B cell (primary cell): ENCODE measurements around the gene DYNLT1. TPM values are rescaled to one million over a fixed set of nuclear protein-coding genes. Genes with fewer than 3 reads are reported as not detected.

Experiments
- ATAC-seq: fragments of 200-7000 bp; cut with Tn5 transposase; one replicate; pipeline ENCODE4 v1.10.0; 2021; ENCODE audit warnings: low read depth, mild to moderate bottlenecking, moderate number of reproducible peaks, moderate library complexity
- CTCF ChIA-PET: fragments of 350-600 bp; sonication (Branson Sonifier 250); formaldehyde crosslinking; loops from one replicate; lab custom pipeline; 2021; ENCODE audit warnings: antibody characterized with exemption, inconsistent platforms; lab: Charles Lee
- POLR2A ChIA-PET: fragments of 350-600 bp; sonication (Branson Sonifier 250); formaldehyde crosslinking; loops from one replicate; lab custom pipeline; 2021; ENCODE audit warnings: antibody characterized with exemption; lab: Charles Lee
- DNase-seq: peaks from one replicate; pipeline ENCODE4 v3.0.0; 2013
- H2AFZ ChIP-seq: 2 replicates; pipeline ENCODE4 v1.6.1; 2012; ENCODE audit warnings: mild to moderate bottlenecking, low read depth, low read length; ENCODE audit not compliant: insufficient read depth, poor library complexity, severe bottlenecking
- H3K27ac ChIP-seq, 2 donors: 1 replicate in 1 of 2; 2 replicates in 1 of 2; pipeline ENCODE4 v1.5.1; 2012 to 2013; ENCODE audit warnings: low read length in 2 of 2, mild to moderate bottlenecking in 2 of 2, moderate library complexity in 1 of 2
- H3K27me3 ChIP-seq, 4 experiments: fragments of 200-600 bp in 1 of 4; sonication (generic) in 1 of 4; replicated peaks in 1 of 4; 1 replicate in 2 of 4; 2 replicates in 2 of 4; pipeline versions ENCODE4 v1.6.1 to v1.7.0; 2013 to 2016; ENCODE audit warnings: low read length in 3 of 4, mild to moderate bottlenecking in 2 of 4, mixed read lengths in 1 of 4, moderate library complexity in 1 of 4; ENCODE audit not compliant: insufficient read depth in 4 of 4, control insufficient read depth in 3 of 4; ENCODE audit errors: control extremely low read depth in 1 of 4
- H3K36me3 ChIP-seq, 2 experiments: replicated peaks in 1 of 2; 1 replicate in 1 of 2; 2 replicates in 1 of 2; pipeline versions ENCODE4 v1.6.1 to v1.7.1; 2013; ENCODE audit warnings: low read length in 1 of 2; ENCODE audit not compliant: insufficient read depth in 2 of 2, control insufficient read depth in 1 of 2; ENCODE audit errors: control extremely low read depth in 1 of 2, extremely low read depth in 1 of 2
- H3K4me1 ChIP-seq, 2 donors: fragments of 200-600 bp in 1 of 2; sonication (generic) in 1 of 2; 1 replicate in 1 of 2; 2 replicates in 1 of 2; pipeline versions ENCODE4 v1.5.1 to v1.6.1; 2013 to 2017; ENCODE audit warnings: low read length in 2 of 2; ENCODE audit not compliant: control insufficient read depth in 2 of 2, insufficient read depth in 2 of 2
- H3K4me2 ChIP-seq: replicated peaks from 2 replicates; pipeline ENCODE3; 2012; ENCODE audit warnings: mild to moderate bottlenecking, low read depth, low read length; ENCODE audit not compliant: poor library complexity, severe bottlenecking
- H3K4me3 ChIP-seq, 5 experiments: fragments of 200-600 bp in 1 of 5; sonication (generic) in 1 of 5; 1 replicate in 3 of 5; 2 replicates in 2 of 5; pipeline versions ENCODE4 v1.5.1 to v1.7.0; 2011 to 2016; ENCODE audit warnings: low read length in 4 of 5, mild to moderate bottlenecking in 4 of 5, low read depth in 2 of 5, control low read depth in 1 of 5, moderate library complexity in 1 of 5; ENCODE audit not compliant: insufficient read depth in 1 of 5; ENCODE audit errors: control extremely low read depth in 1 of 5, extremely low read depth in 1 of 5
- H3K79me2 ChIP-seq: fragments of 200-600 bp; sonication (generic); one replicate; pipeline ENCODE4 v1.6.0; 2016; ENCODE audit warnings: low read length; ENCODE audit not compliant: control insufficient read depth, insufficient read depth
- H3K9ac ChIP-seq: fragments of 200-600 bp; sonication (generic); 2 replicates; pipeline ENCODE4 v1.6.1; 2017; ENCODE audit warnings: mild to moderate bottlenecking, low read length, moderate library complexity
- H3K9me3 ChIP-seq, 3 donors: one replicate each; pipeline versions ENCODE4 v1.6.1 to v1.7.1; 2013; ENCODE audit warnings: low read length in 2 of 3; ENCODE audit not compliant: control insufficient read depth in 2 of 3, insufficient read depth in 1 of 3; ENCODE audit errors: control extremely low read depth in 1 of 3
- H4K20me1 ChIP-seq: 2 replicates; pipeline ENCODE4 v1.6.0; 2012; ENCODE audit warnings: mild to moderate bottlenecking, low read length; ENCODE audit not compliant: insufficient read depth, control insufficient read depth, poor library complexity, severe bottlenecking
- H3K27ac Mint-ChIP-seq: one replicate; pipeline ENCODE4 v1.8.0; 2021; ENCODE audit warnings: mixed read lengths
- H3K27me3 Mint-ChIP-seq: one replicate; pipeline ENCODE4 v1.8.0; 2021; ENCODE audit warnings: mixed read lengths
- H3K4me1 Mint-ChIP-seq: one replicate; pipeline ENCODE4 v1.8.0; 2021; ENCODE audit warnings: mixed read lengths
- H3K4me3 Mint-ChIP-seq: one replicate; pipeline ENCODE4 v1.8.0; 2021; ENCODE audit warnings: mixed read lengths
- H3K9me3 Mint-ChIP-seq: one replicate; pipeline ENCODE4 v1.8.0; 2022; ENCODE audit warnings: mixed read lengths; ENCODE audit not compliant: insufficient read depth
- EZH2 ChIP-seq: IDR thresholded peaks from 2 replicates; pipeline ENCODE4 v1.6.1; 2012; ENCODE audit warnings: borderline replicate concordance, low read depth, mild to moderate bottlenecking, moderate library complexity, low read length; ENCODE audit not compliant: insufficient read depth, poor library complexity, severe bottlenecking
- WGBS: methylation state at CpG from one replicate; pipeline ENCODE4 v1.1.5; 2013; ENCODE audit warnings: missing lambda C conversion rate; ENCODE audit not compliant: insufficient coverage; 5-methylcytosine and 5-hydroxymethylcytosine counted together
- intact Hi-C: fragments of 100-400 bp; cut with micrococcal nuclease; formaldehyde crosslinking; loops from one replicate; pipeline ENCODE4 v1.10.0; 2022
- polyA plus RNA-seq: library from polyadenylated mRNA; depleted of rRNA; stranded (reverse); fragments of >200 nt; gene quantifications from 2 replicates; pipeline ENCODE4 v1.2.3, GENCODE V29; 2012
- total RNA-seq, 2 donors: library from RNA; stranded (reverse); fragments of 120-200 nt in 1 of 2; gene quantifications; 1 replicate in 1 of 2; 2 replicates in 1 of 2; pipeline versions ENCODE4 v1.2.3 to v1.2.4, GENCODE V29; 2013 to 2022
- TF ChIP-seq, protein P1 (sequence below): fragments of 200-600 bp; IDR thresholded peaks from one replicate; pipeline ENCODE4 v1.8.0; 2022; ENCODE audit warnings: antibody characterized with exemption, mild to moderate bottlenecking

DYNLT1 gene
- total and polyA plus RNA-seq, 2 donors (not counting 1 experiment from before 2014, with no cell fraction given), result 34.8 to 62.6 TPM

DNA sequence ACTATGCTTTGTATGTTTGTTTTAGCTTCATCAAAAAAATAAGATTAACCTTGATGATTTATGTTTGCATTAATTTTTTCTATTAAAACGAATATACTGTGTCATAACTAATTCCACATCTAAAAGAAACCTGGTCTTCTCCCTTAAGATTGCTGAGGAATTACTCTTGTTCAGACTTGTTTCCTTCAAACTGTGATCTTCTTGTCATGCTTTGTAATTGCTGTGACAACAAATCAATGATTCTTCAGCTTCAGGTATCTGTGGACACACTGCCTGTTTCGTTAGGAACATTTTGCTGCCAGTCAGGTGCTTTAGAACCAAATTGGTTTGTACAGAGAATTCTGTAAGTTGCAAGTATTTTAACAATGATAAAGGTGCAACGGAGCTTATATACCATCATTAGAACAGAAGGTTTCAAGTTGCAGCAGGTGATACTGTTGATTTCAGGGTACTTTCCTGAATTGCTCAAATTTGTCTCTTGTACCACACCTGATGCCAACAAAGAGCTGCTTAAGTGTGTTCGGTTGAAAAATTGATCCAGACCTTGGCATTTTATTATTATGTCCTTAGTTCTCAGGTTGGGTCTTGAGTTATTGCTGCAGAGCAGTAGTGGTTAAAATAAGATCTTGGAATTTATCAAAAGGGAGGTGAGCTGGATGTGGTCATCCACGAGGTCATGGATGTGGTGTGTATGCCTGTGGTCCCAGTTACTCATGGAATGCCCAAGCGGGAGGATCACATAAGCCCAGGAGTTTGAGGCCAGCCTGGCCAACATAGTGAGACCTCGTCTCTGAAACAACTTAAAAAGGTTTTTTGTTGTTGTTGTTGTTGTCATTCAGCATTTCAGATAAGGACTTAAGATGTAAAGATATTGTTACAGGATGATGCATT is 24.8 kb upstream of the DYNLT1 start:
- WGBS, result 93% methylated on average over 5 of the region's 7 CpGs
- Histone ChIP-seq H2AFZ (no peak overlapping the region), H3K36me3 (no peaks in the 10 kb centered on the region), H3K27me3 (peaks cover 0 to 3% (median 0%) of the 10 kb centered on the region in 4 experiments), H3K4me3 (no peak overlapping the region), H4K20me1 (no peaks in the 10 kb centered on the region), H3K27ac (no peak overlapping the region), H3K9ac (no peak overlapping the region), H3K4me1 (peaks cover 10 to 24% of the 10 kb centered on the region in 2 donors), H3K79me2 (no peaks in the 10 kb centered on the region), H3K4me2 (no peak overlapping the region), H3K9me3 (no peaks in the 10 kb centered on the region)
- peaks cover 13% of the 10 kb centered on the region for H3K4me1 Mint-ChIP-seq
- CTCF ChIA-PET, result interaction anchor here (0.8 to 2.1 kb wide), 2 partner anchors 10 to 22 kb away, joined by 3 to 9 read pairs; no protein-coding TSS in a partner anchor
- no peak overlapping the region for H3K4me3 Mint-ChIP-seq
- H3K27ac Mint-ChIP-seq, result no peak overlapping the region
- intact Hi-C loops, result no loop called here
- no peaks in the 10 kb centered on the region for H3K9me3 Mint-ChIP-seq
- no peak for DNase-seq
- no peak for ATAC-seq
- TF ChIP-seq, protein P1, sequence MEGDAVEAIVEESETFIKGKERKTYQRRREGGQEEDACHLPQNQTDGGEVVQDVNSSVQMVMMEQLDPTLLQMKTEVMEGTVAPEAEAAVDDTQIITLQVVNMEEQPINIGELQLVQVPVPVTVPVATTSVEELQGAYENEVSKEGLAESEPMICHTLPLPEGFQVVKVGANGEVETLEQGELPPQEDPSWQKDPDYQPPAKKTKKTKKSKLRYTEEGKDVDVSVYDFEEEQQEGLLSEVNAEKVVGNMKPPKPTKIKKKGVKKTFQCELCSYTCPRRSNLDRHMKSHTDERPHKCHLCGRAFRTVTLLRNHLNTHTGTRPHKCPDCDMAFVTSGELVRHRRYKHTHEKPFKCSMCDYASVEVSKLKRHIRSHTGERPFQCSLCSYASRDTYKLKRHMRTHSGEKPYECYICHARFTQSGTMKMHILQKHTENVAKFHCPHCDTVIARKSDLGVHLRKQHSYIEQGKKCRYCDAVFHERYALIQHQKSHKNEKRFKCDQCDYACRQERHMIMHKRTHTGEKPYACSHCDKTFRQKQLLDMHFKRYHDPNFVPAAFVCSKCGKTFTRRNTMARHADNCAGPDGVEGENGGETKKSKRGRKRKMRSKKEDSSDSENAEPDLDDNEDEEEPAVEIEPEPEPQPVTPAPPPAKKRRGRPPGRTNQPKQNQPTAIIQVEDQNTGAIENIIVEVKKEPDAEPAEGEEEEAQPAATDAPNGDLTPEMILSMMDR, result no peak
- TF ChIP-seq EZH2, result no peak
- H3K27me3 Mint-ChIP-seq, result no peaks in the 10 kb centered on the region
- POLR2A ChIA-PET, result no interaction called here

DNA sequence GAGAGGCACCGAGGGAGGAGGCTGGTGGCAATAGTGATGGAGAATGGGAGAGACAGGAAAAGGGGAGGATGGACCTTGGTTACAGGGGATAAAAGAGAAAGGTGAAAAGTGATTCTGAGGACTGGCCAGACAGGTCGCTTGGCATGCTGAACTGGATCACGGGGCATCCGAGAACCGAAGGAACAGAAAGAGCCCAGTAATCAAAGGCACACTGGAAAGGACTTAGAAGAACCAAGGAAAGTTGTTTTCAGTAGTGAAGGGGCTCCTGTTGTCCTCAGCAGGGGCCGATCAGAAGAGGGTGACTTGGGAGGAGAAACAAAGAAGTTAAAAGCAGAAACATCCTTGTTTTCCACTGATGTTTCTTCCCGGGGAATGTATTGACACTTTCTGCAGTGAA is 24.2 kb upstream of the DYNLT1 start:
- no peaks in the 10 kb centered on the region for H3K36me3 ChIP-seq
- Mint-ChIP-seq H3K27ac (no peak overlapping the region), H3K4me3 (no peak overlapping the region), H3K9me3 (no peaks in the 10 kb centered on the region), H3K27me3 (no peaks in the 10 kb centered on the region), H3K4me1 (peaks cover 13% of the 10 kb centered on the region)
- H3K79me2 ChIP-seq, result no peaks in the 10 kb centered on the region
- H2AFZ ChIP-seq, result no peak overlapping the region
- no peak overlapping the region for H3K9ac ChIP-seq
- H3K4me3 ChIP-seq, result no peak overlapping the region
- H3K4me1 ChIP-seq, result peaks cover 10 to 24% of the 10 kb centered on the region in 2 donors
- no peak overlapping the region for H3K27ac ChIP-seq
- POLR2A ChIA-PET, result no interaction called here
- H3K9me3 ChIP-seq, result no peaks in the 10 kb centered on the region
- TF ChIP-seq EZH2, result no peak
- TF ChIP-seq, protein P1, result no peak
- no peak for DNase-seq
- 96% methylated on average over 6 of the region's 7 CpGs for WGBS
- H3K27me3 ChIP-seq, result peaks cover 0 to 5% (median 0%) of the 10 kb centered on the region in 4 experiments
- no peaks in the 10 kb centered on the region for H4K20me1 ChIP-seq
- ATAC-seq, result no peak
- CTCF ChIA-PET, result interaction anchor here (2.1 kb wide), 1 partner anchor 9 kb away, joined by 9 read pairs; no protein-coding TSS in a partner anchor
- intact Hi-C loops, result no loop called here
- H3K4me2 ChIP-seq, result no peak overlapping the region
